AG04450 (cell line): ENCODE results near the gene ACOX1. TPM values are rescaled to one million over a fixed set of nuclear protein-coding genes. Genes with fewer than 3 reads are reported as not detected.

Experiments
- CTCF ChIA-PET: fragments of 300-600, 350-600 bp; formaldehyde crosslinking; extraction: SDS; loops from one replicate; lab custom pipeline; 2022; ENCODE audit warnings: antibody characterized with exemption, inconsistent platforms; lab: Charles Lee
- POLR2A ChIA-PET: fragments of 350-600 bp; formaldehyde crosslinking; extraction: SDS; loops from one replicate; lab custom pipeline; 2021; ENCODE audit warnings: antibody characterized with exemption, inconsistent platforms; lab: Yijun Ruan, JAX
- DNase-seq: peaks from one replicate; pipeline ENCODE4 v3.0.0-alpha.2; 2011; ENCODE audit warnings: low read depth, low spot score
- H3K27ac ChIP-seq: one replicate; pipeline ENCODE4 v1.5.1; 2012; ENCODE audit warnings: low read depth, low read length, control low read depth
- H3K27me3 ChIP-seq: one replicate; pipeline ENCODE4 v1.6.0; 2012; ENCODE audit warnings: low read length; ENCODE audit not compliant: control insufficient read depth, insufficient read depth
- H3K4me3 ChIP-seq: 2 replicates; pipeline ENCODE4 v1.5.1; 2011; ENCODE audit warnings: mild to moderate bottlenecking, low read depth, low read length, control low read depth
- H3K9me3 ChIP-seq: 2 replicates; pipeline ENCODE4 v1.5.1; 2012; ENCODE audit warnings: low read length; ENCODE audit not compliant: control insufficient read depth, insufficient read depth
- CTCF ChIP-seq: IDR thresholded peaks from 2 replicates; pipeline ENCODE4 v1.5.1; 2011; ENCODE audit warnings: low read depth, low read length, control low read depth, inconsistent platforms
- polyA plus RNA-seq: library from polyadenylated mRNA; depleted of rRNA; stranded (reverse); fragments of >200 nt; gene quantifications from 2 replicates; pipeline ENCODE4 v1.2.3, GENCODE V29; 2011

The ACOX1 gene
- polyA plus RNA-seq, 1 experiment, result 30.7 TPM

- Histone ChIP-seq H3K27me3 (no peaks in the 10 kb centered on the region), H3K27ac (no peak overlapping the region), H3K4me3 (no peak overlapping the region), H3K9me3 (no peaks in the 10 kb centered on the region; the same call in 1 of the 2 replicates)
- ChIA-PET POLR2A (interaction anchor here (3.2 kb wide), 1 partner anchor 118 kb away, joined by 18 read pairs; a partner anchor contains a TSS), CTCF (no interaction called here)
- TF ChIP-seq CTCF, result no peak
- no peak for DNase-seq
Measured at GRCh38 chr17:75898065-75898464, 80.9 kb downstream of the ACOX1 start.

- no peak for DNase-seq
- H3K27ac ChIP-seq, result peak overlapping the region; percentile 31
- ChIA-PET POLR2A (interaction anchor here (0.7 to 3.2 kb wide), 7 partner anchors 14 to 118 kb away, joined by 3 to 18 read pairs (median 5); partner anchors contain the start of genes UNK and WBP2), CTCF (interaction anchor here (1.0 to 1.5 kb wide), 3 partner anchors 8 to 144 kb away, joined by 3 to 4 read pairs (median 4); no protein-coding TSS in a partner anchor)
- no peak for TF ChIP-seq CTCF
- no peaks in the 10 kb centered on the region; the same call in 1 of the 2 replicates for H3K9me3 ChIP-seq
- H3K27me3 ChIP-seq, result no peaks in the 10 kb centered on the region
- peak overlapping the region; percentile 53 for H3K4me3 ChIP-seq
Measured at GRCh38 chr17:75897160-75898019, 81.6 kb downstream of the ACOX1 start.

- ChIA-PET POLR2A (interaction anchor here (0.6 to 3.2 kb wide), 11 partner anchors 9 to 494 kb away, joined by 3 to 18 read pairs (median 5); partner anchors contain the start of genes ACOX1, MRPL38, TEN1 and UNK), CTCF (interaction anchor here (0.8 to 1.5 kb wide), 6 partner anchors 9 to 143 kb away, joined by 3 to 4 read pairs (median 3); no protein-coding TSS in a partner anchor)
- H3K27me3 ChIP-seq, result no peaks in the 10 kb centered on the region
- H3K9me3 ChIP-seq, result no peaks in the 10 kb centered on the region; the same call in 1 of the 2 replicates
- H3K4me3 ChIP-seq, result peak within 1 kb of the TSS; percentile 88
- DNase-seq, result no peak
- TF ChIP-seq CTCF, result no peak
- peak within 1 kb of the TSS; percentile 31 for H3K27ac ChIP-seq
Measured at GRCh38 chr17:75896415-75897159, 82.4 kb downstream of the ACOX1 start, which contains the start of gene TRIM65. Gene TRIM65, minus strand, starts transcription at chr17:75896951. Its CDS starts 14 bp downstream, at chr17:75896937.

DNA sequence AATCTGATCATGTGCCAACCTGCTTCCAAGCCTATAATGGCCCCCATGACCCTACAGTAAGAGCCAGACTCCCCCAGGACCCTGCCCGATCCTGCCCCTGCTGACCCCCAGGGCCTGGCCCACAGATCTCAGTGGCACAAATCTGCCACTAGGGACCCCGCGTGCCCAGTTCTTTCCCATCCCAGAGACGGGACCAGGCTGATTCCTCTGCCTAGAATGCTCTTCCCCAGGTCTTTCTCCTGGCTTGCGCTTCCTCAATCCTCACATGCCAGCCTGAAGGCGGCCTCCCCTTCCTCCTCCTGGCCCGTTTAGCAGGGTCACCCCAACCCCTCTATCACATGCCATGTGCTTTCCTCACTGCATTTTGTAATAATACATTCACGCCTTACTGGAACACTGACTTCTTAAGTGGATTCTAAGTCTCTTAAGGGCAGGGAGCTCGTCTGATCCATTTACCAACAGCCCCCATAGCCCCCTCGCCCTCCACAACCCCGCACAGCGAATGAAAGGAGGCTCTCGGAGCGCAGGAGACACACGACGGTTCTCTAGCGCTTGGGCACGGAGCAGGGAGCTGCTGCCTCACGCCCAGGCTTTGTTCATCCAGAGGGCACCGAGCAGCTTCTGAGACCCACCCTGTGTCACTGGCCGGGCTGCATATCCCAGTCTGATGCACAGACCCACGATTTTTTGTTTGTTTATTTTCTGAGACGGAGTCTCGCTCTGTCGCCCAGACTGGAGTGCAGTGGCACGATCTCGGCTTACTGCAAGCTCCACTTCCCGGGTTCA, 83.4 kb downstream of the ACOX1 start:
- Histone ChIP-seq H3K4me3 (peak overlapping the region; percentile 88), H3K9me3 (no peaks in the 10 kb centered on the region; the same call in 1 of the 2 replicates), H3K27ac (no peak overlapping the region), H3K27me3 (no peaks in the 10 kb centered on the region)
- TF ChIP-seq CTCF, result peak; percentile 36
- CTCF ChIA-PET, result interaction anchor here (0.8 to 1.5 kb wide), 4 partner anchors 8 to 20 kb away, joined by 3 to 6 read pairs (median 3); partner anchors contain the start of gene TRIM47
- DNase-seq, result no peak
- POLR2A ChIA-PET, result interaction anchor here (0.6 to 3.2 kb wide), 8 partner anchors 10 to 495 kb away, joined by 5 to 18 read pairs (median 7); partner anchors contain the start of genes ACOX1, MRPL38, TEN1 and UNK
